HG03025 (cell line): Measurements from ENCODE around the gene ZC3HAV1L.
"Not testable (repeated sequence)": the region's sequence is repeated elsewhere in the genome, so short reads cannot be mapped to it uniquely, and the experiment has no call there.

Source experiments
- ATAC-seq: cut with Tn5 transposase; IDR thresholded peaks from one replicate; pipeline ENCODE4 v1.9.1; 2021; ENCODE audit warnings: mild to moderate bottlenecking, moderate library complexity; ENCODE audit not compliant: unreplicated experiment, low FRiP score

Gene ZC3HAV1L

GRCh38 chr7:139025861-139026260, 10.0 kb downstream of the ZC3HAV1L start:
- ATAC-seq = not testable (repeated sequence)

GRCh38 chr7:139023076-139023475, 12.8 kb downstream of the ZC3HAV1L start:
- ATAC-seq = no peak

- ATAC-seq = no peak
Measured at GRCh38 chr7:139022286-139022685, 13.6 kb downstream of the ZC3HAV1L start.

GRCh38 chr7:139018910-139019309, 16.9 kb downstream of the ZC3HAV1L start:
- ATAC-seq = no peak

- peak; percentile 71 for ATAC-seq
Measured at GRCh38 chr7:139016931-139017511, 18.8 kb downstream of the ZC3HAV1L start.

GRCh38 chr7:139011373-139011772, 24.5 kb downstream of the ZC3HAV1L start:
- no peak for ATAC-seq

GRCh38 chr7:139004321-139005090, 31.3 kb downstream of the ZC3HAV1L start:
- ATAC-seq = no peak

GRCh38 chr7:138999414-138999813, 36.4 kb downstream of the ZC3HAV1L start:
- ATAC-seq = no peak

- ATAC-seq = no peak
Measured at GRCh38 chr7:138992052-138992531, 43.8 kb downstream of the ZC3HAV1L start.

- ATAC-seq = no peak
Measured at GRCh38 chr7:138987686-138988085, 48.2 kb downstream of the ZC3HAV1L start.

GRCh38 chr7:138982204-138982623, 53.6 kb downstream of the ZC3HAV1L start:
- no peak for ATAC-seq

GRCh38 chr7:138981332-138982203, 54.3 kb downstream of the ZC3HAV1L start, which contains the start of gene KIAA1549:
Gene KIAA1549 (minus strand): TSS chr7:138981389. CDS start chr7:138981269, 120 bp downstream.
- ATAC-seq = peak; percentile 82

GRCh38 chr7:138980563-138981291, 55.1 kb downstream of the ZC3HAV1L start:
- peak; percentile 29 for ATAC-seq

- ATAC-seq = no peak
Measured at GRCh38 chr7:138979988-138980562, 55.8 kb downstream of the ZC3HAV1L start.

- ATAC-seq = no peak
Measured at GRCh38 chr7:138979226-138979979, 56.4 kb downstream of the ZC3HAV1L start.

GRCh38 chr7:138978541-138979184, 57.2 kb downstream of the ZC3HAV1L start:
- no peak for ATAC-seq

GRCh38 chr7:138976161-138976560, 59.7 kb downstream of the ZC3HAV1L start:
- ATAC-seq = not testable (repeated sequence)
